A549 (cell line): ENCODE results near the gene KIF21B. TPM values are rescaled to one million over a fixed set of nuclear protein-coding genes. Genes with fewer than 3 reads are reported as not detected.
A peak's percentile ranks its signal among the peaks of the same experiment; 100 is the strongest.

Experiments
- ATAC-seq, 2 experiments: fragments of 200-7000 bp in 1 of 2; fragments of >200 bp in 1 of 2; cut with Nextera tagmentation in 1 of 2; cut with Tn5 transposase in 1 of 2; 3 replicates each; pipeline versions ENCODE4 v1.8.0 to v1.9.1; 2018 to 2020; ENCODE audit warnings: mild to moderate bottlenecking in 1 of 2, moderate library complexity in 1 of 2
- CTCF ChIA-PET: fragments of 300-600 bp; sonication (Branson Sonifier 250); formaldehyde crosslinking; extraction: SDS; loops from one replicate; lab custom pipeline; 2021; ENCODE audit warnings: antibody characterized with exemption, inconsistent platforms; lab: Yijun Ruan, JAX
- POLR2A ChIA-PET: fragments of 350-600 bp; formaldehyde crosslinking; extraction: SDS; loops from one replicate; lab custom pipeline; 2021; ENCODE audit warnings: antibody characterized with exemption, inconsistent platforms; lab: Yijun Ruan, JAX
- DNase-seq, 2 experiments: peaks; one replicate each; pipeline versions ENCODE4 v3.0.0 to v3.0.0-alpha.2; 2011 to 2016; ENCODE audit warnings: low read depth in 1 of 2, low spot score in 1 of 2
- FAIRE-seq: peaks from 2 replicates; lab custom pipeline; 2011; peaks lifted over from hg19 to GRCh38; lab: Jason Lieb, UNC
- H3K27ac ChIP-seq, 2 experiments: fragments of >200 bp; sonication (Bioruptor Twin); formaldehyde crosslinking; 3 replicates each; pipeline ENCODE4 v1.5.1; 2016 to 2017
- H3K4me1 ChIP-seq: fragments of >200 bp; sonication (Bioruptor Twin); formaldehyde crosslinking; 3 replicates; pipeline ENCODE4 v1.6.1; 2016
- H3K4me2 ChIP-seq: fragments of >200 bp; sonication (Bioruptor Twin); formaldehyde crosslinking; 3 replicates; pipeline ENCODE4 v1.6.1; 2016
- H3K4me3 ChIP-seq: fragments of >200 bp; sonication (Bioruptor Twin); formaldehyde crosslinking; 3 replicates; pipeline ENCODE4 v1.5.1; 2016
- H3K9me3 ChIP-seq: fragments of >200 bp; sonication (Bioruptor Twin); formaldehyde crosslinking; 3 replicates; pipeline ENCODE4 v1.6.1; 2016
- CBX8 ChIP-seq: fragments of 200-600 bp; sonication (generic); IDR thresholded peaks from 2 replicates; pipeline ENCODE4 v1.6.1; 2016
- CHD4 ChIP-seq: fragments of 200-600 bp; sonication (generic); IDR thresholded peaks from 2 replicates; pipeline ENCODE4 v1.6.1; 2016; ENCODE audit warnings: antibody characterized with exemption, mild to moderate bottlenecking, borderline replicate concordance
- GATA3 ChIP-seq: IDR thresholded peaks from 2 replicates; pipeline ENCODE4 v1.6.1; 2012; ENCODE audit warnings: borderline replicate concordance
- HOXB13 ChIP-seq: fragments of 250-450 bp; sonication (Bioruptor Pico); IDR thresholded peaks from 2 replicates; pipeline ENCODE4 v1.5.0; 2020; ENCODE audit warnings: low read depth, mild to moderate bottlenecking, moderate library complexity
- JUNB ChIP-seq: fragments of >200 bp; sonication (Bioruptor Twin); formaldehyde crosslinking; IDR thresholded peaks from 2 replicates; pipeline ENCODE4 v1.6.1; 2016
- KDM1A ChIP-seq: fragments of 200-600 bp; sonication (generic); IDR thresholded peaks from 2 replicates; pipeline ENCODE4 v1.6.1; 2016; ENCODE audit warnings: low read depth, mild to moderate bottlenecking
- MAZ ChIP-seq: fragments of 150-350 bp; IDR thresholded peaks from 2 replicates; pipeline ENCODE4 v1.6.1; 2014; ENCODE audit warnings: antibody characterized with exemption, low read depth, low read length, borderline replicate concordance
- NFE2L2 ChIP-seq: fragments of 150-350 bp; conservative IDR thresholded peaks from 2 replicates; pipeline ENCODE4 v1.6.1; 2014; ENCODE audit warnings: low read length
- NR3C1 ChIP-seq: fragments of >200 bp; sonication (Bioruptor Twin); formaldehyde crosslinking; IDR thresholded peaks from 3 replicates; pipeline ENCODE4 v1.6.1; 2017
- RAD21 ChIP-seq, 2 experiments: fragments of >200 bp in 1 of 2; sonication (Bioruptor Twin) in 1 of 2; formaldehyde crosslinking in 1 of 2; IDR thresholded peaks in 1 of 2; conservative IDR thresholded peaks in 1 of 2; 2 replicates in 1 of 2; 3 replicates in 1 of 2; pipeline ENCODE4 v1.6.1; 2012 to 2018; ENCODE audit warnings: inconsistent platforms in 1 of 2
- RCOR1 ChIP-seq: fragments of 150-350 bp; IDR thresholded peaks from 2 replicates; pipeline ENCODE4 v1.6.1; 2014; ENCODE audit warnings: antibody characterized with exemption, low read length, low read depth
- RFX5 ChIP-seq: fragments of 450-650 bp; IDR thresholded peaks from 2 replicates; pipeline ENCODE4 v1.7.1; 2014; ENCODE audit warnings: antibody characterized with exemption, mild to moderate bottlenecking, moderate library complexity
- RNF2 ChIP-seq: fragments of 200-600 bp; sonication (generic); IDR thresholded peaks from 2 replicates; pipeline ENCODE4 v1.6.1; 2016; ENCODE audit warnings: low read depth, mild to moderate bottlenecking, antibody characterized with exemption, moderate library complexity, borderline replicate concordance
- TP53 ChIP-seq: fragments of 250-450 bp; sonication (Bioruptor Pico); IDR thresholded peaks from 2 replicates; pipeline ENCODE4 v1.5.0; 2021; ENCODE audit warnings: mild to moderate bottlenecking, moderate library complexity
- ZSCAN20 ChIP-seq: fragments of 250-450 bp; sonication (Bioruptor Pico); IDR thresholded peaks from 2 replicates; pipeline ENCODE4 v1.8.0; 2022; ENCODE audit warnings: mild to moderate bottlenecking, moderate library complexity
- WGBS: methylation state at CpG from one replicate; pipeline ENCODE4 v1.1.6; 2017; ENCODE audit errors: missing lambda C conversion rate; 5-methylcytosine and 5-hydroxymethylcytosine counted together
- polyA plus RNA-seq, 4 experiments: library from polyadenylated mRNA; depleted of rRNA in 3 of 4; stranded (reverse); fragments of >200 nt; fragmentation: RNase III in 1 of 4; extraction: RNeasy Plus Mini Kit Qiagen cat#74134 plus additional on column Dnase treatment in 1 of 4; gene quantifications; 2 replicates in 3 of 4; 3 replicates in 1 of 4; pipeline ENCODE4 v1.2.3, GENCODE V29; 2011 to 2017
- TF ChIP-seq, protein P1 (sequence below): fragments of 450-650 bp; IDR thresholded peaks from 2 replicates; pipeline ENCODE4 v1.6.1; 2014; ENCODE audit warnings: antibody characterized with exemption
- TF ChIP-seq, protein P2 (sequence below): fragments of >200 bp; sonication (Bioruptor Twin); formaldehyde crosslinking; IDR thresholded peaks from 3 replicates; pipeline ENCODE4 v1.5.1; 2016
- TF ChIP-seq, protein P3 (sequence below): fragments of 250-450 bp; sonication (Bioruptor Pico); IDR thresholded peaks from 2 replicates; pipeline ENCODE4 v1.5.0; 2021; ENCODE audit warnings: mild to moderate bottlenecking, moderate library complexity, borderline replicate concordance
- TF ChIP-seq, protein P4 (sequence below): IDR thresholded peaks from 2 replicates; pipeline ENCODE4 v1.6.1; 2012

The KIF21B gene
- polyA plus RNA-seq, 2 of the 4 experiments (the other 2 are of a cell fraction) = 1.4 to 3.8 TPM

DNA sequence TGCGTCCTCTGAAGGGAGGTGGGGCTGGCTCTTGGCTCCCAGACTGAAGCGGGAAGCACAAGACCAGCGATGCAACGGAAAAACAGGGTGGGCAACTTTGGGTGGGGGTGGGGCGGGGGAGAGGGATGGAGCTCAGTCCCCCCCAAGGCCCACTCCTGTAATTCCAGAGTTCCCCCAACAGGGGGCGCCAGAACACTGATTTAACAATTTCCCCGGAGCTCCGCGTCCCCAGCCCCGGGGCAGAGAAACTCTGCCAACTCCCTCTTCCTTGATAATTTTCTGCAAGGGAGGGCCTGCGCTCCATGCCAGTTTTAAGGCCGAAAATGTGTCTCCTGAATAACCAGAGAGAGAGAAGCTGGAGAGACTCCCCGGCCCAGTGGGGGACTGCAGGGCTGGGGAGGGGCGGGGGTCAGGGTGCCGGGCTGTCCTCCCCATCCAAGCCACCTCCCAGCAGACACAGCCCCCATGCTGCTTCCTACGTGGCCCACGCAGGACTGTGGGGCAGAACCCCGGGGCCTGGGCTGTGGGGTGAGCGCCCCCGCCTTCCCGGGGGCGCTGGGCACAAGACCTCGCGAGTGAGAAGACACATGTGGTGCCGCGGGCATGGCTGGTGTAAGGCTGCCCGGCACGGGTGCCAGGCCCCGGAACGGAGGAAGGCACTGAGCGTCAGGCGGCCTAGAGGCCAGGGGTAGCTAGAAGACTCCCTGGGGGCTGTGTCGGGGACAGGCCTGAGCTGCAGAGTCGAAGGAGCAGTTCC is 51.4 kb downstream of the KIF21B start (continued):
- TF ChIP-seq KDM1A (no peak), GATA3 (no peak), CHD4 (no peak)
- TF ChIP-seq, protein P1, sequence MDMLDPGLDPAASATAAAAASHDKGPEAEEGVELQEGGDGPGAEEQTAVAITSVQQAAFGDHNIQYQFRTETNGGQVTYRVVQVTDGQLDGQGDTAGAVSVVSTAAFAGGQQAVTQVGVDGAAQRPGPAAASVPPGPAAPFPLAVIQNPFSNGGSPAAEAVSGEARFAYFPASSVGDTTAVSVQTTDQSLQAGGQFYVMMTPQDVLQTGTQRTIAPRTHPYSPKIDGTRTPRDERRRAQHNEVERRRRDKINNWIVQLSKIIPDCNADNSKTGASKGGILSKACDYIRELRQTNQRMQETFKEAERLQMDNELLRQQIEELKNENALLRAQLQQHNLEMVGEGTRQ = no peak

DNA sequence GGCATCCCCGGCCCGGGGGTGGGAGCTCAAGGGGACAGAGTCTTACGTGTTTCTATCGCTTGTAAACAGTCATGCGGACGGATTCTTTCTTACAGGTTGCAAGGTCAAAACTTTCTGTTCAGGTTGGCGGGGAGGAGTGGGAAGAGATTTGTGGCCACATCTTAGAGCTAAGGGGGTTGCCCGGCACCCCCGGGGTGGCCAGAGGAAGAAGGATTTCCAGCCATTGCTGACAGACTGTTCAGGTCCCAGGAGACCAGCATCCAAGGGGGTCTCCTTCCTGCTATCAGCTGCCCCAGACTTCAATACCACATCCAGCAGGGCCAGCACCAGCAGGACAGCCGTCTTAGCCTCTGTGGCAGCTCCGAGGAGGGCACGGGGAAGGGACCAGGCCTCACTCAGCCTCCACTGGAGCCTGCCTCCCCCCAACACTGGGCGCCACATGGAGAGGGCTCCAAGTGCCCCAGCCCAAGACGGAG is 52.0 kb downstream of the KIF21B start:
- POLR2A ChIA-PET = interaction anchor here (1.0 to 1.7 kb wide), 3 partner anchors 75 to 349 kb away, joined by 3 to 9 read pairs (median 6); no protein-coding TSS in a partner anchor
- 78% methylated on average over 13 of the region's 14 CpGs for WGBS
- ATAC-seq = no peak
- FAIRE-seq = no peak
- Histone ChIP-seq H3K9me3 (no peaks in the 10 kb centered on the region), H3K4me2 (peak overlapping the region; percentile 67; the same call in 1 of the 3 replicates), H3K4me1 (peaks cover 31% of the 10 kb centered on the region), H3K4me3 (no peak overlapping the region), H3K27ac (peak overlapping the region; percentile 63 to 76; a peak in 4 of 6 replicates)
- no peak for TF ChIP-seq NR3C1
- no peak for DNase-seq
- CTCF ChIA-PET = interaction anchor here (0.9 to 6.6 kb wide), 60 partner anchors 11 to 408 kb away, joined by 3 to 82 read pairs (median 6); partner anchors contain the start of genes INAVA and KIF21B

DNA sequence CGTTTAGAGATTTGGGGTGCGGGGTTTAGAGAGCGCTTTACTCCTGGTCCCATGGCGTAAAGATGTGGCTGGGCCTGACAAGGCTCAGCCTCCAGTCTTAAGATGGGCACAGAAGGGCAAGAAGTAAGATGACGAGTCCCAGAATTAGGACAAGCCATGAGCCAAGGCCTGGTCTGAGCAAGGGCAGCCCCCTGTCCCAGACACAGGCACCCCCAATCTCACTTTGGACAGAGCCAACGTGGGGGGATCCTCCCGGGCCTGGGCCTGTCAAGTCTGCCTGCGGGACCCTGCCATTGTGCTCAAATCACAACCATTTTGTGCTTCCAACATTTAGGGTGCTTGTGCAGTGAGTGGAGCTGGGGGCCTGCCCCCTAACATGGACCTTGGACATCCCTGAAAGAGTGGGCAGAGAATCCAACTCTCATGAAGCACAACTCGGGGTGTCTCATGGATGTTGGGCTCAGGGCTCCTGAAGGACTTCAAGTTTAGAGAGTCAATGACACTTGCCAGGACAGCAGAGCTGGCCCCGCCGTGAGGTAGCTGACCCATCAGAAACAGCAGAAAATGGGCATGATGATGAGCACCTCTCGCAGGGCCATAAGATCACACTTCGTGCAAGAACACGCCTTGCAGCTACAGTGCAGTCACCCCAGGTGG is 52.6 kb downstream of the KIF21B start:
- ChIA-PET CTCF (interaction anchor here (0.5 to 6.6 kb wide), 44 partner anchors 11 to 407 kb away, joined by 3 to 82 read pairs (median 8); partner anchors contain the start of genes INAVA and KIF21B), POLR2A (interaction anchor here (1.3 to 1.7 kb wide), 2 partner anchors 74 to 143 kb away, joined by 6 to 9 read pairs; no protein-coding TSS in a partner anchor)
- ATAC-seq (no peak), DNase-seq (no peak), FAIRE-seq (no peak)
- H3K4me2 ChIP-seq = no peak overlapping the region
- 92% methylated on average over 11 of the region's 14 CpGs for WGBS
- H3K4me1 ChIP-seq = peaks cover 31% of the 10 kb centered on the region
- TF ChIP-seq RFX5 (no peak), ZSCAN20 (CRISPR knock-in tag) (no peak), NFE2L2 (no peak), RCOR1 (no peak), RNF2 (no peak), RAD21 (conservative IDR thresholded peaks at IDR 0.05 in 1 of 2, IDR thresholded peaks at IDR 0.05 in 1 of 2) (no peak), TP53 (CRISPR knock-in tag) (no peak), HOXB13 (CRISPR knock-in tag) (no peak), CBX8 (no peak), MAZ (no peak), JUNB (no peak)
- TF ChIP-seq, protein P2, sequence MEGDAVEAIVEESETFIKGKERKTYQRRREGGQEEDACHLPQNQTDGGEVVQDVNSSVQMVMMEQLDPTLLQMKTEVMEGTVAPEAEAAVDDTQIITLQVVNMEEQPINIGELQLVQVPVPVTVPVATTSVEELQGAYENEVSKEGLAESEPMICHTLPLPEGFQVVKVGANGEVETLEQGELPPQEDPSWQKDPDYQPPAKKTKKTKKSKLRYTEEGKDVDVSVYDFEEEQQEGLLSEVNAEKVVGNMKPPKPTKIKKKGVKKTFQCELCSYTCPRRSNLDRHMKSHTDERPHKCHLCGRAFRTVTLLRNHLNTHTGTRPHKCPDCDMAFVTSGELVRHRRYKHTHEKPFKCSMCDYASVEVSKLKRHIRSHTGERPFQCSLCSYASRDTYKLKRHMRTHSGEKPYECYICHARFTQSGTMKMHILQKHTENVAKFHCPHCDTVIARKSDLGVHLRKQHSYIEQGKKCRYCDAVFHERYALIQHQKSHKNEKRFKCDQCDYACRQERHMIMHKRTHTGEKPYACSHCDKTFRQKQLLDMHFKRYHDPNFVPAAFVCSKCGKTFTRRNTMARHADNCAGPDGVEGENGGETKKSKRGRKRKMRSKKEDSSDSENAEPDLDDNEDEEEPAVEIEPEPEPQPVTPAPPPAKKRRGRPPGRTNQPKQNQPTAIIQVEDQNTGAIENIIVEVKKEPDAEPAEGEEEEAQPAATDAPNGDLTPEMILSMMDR = no peak
- TF ChIP-seq, protein P3, sequence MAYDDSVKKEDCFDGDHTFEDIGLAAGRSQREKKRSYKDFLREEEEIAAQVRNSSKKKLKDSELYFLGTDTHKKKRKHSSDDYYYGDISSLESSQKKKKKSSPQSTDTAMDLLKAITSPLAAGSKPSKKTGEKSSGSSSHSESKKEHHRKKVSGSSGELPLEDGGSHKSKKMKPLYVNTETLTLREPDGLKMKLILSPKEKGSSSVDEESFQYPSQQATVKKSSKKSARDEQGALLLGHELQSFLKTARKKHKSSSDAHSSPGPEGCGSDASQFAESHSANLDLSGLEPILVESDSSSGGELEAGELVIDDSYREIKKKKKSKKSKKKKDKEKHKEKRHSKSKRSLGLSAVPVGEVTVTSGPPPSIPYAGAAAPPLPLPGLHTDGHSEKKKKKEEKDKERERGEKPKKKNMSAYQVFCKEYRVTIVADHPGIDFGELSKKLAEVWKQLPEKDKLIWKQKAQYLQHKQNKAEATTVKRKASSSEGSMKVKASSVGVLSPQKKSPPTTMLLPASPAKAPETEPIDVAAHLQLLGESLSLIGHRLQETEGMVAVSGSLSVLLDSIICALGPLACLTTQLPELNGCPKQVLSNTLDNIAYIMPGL (CRISPR knock-in tag) = no peak
- TF ChIP-seq, protein P4, sequence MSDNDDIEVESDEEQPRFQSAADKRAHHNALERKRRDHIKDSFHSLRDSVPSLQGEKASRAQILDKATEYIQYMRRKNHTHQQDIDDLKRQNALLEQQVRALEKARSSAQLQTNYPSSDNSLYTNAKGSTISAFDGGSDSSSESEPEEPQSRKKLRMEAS = no peak
- peak overlapping the region in 1 of 2 experiments; percentile 76; a peak in 3 of 6 replicates for H3K27ac ChIP-seq
- H3K4me3 ChIP-seq = no peak overlapping the region
- no peaks in the 10 kb centered on the region for H3K9me3 ChIP-seq
